Astrocyte of the cerebellum (primary cell): ENCODE data around the gene DIPK1A.

Source experiments
- DNase-seq: peaks from one replicate; pipeline ENCODE4 v3.0.0-alpha.2; 2011; ENCODE audit warnings: low read depth
- H3K4me3 ChIP-seq: 2 replicates; pipeline ENCODE4 v1.5.1; 2011; ENCODE audit warnings: mild to moderate bottlenecking, low read depth, low read length, moderate library complexity
- CTCF ChIP-seq: IDR thresholded peaks from 2 replicates; pipeline ENCODE4 v1.5.1; 2012; ENCODE audit warnings: low read length, low read depth, moderate library complexity, mild to moderate bottlenecking; ENCODE audit errors: missing control alignments
- in situ Hi-C: cut with HindIII; loops from 2 replicates; pipeline ENCODE4 v1.10.0; 2017; ENCODE audit warnings: low sequenced_read_pairs

DIPK1A gene

GRCh38 chr1:92877081-92877711 lies 84.1 kb downstream of the DIPK1A start:
- H3K4me3 ChIP-seq, result no peak overlapping the region
- in situ Hi-C loops, result no loop called here
- no peak for DNase-seq
- TF ChIP-seq CTCF, result no peak

GRCh38 chr1:92876351-92876750 lies 84.9 kb downstream of the DIPK1A start:
- no peak for TF ChIP-seq CTCF
- DNase-seq, result no peak
- H3K4me3 ChIP-seq, result no peak overlapping the region
- in situ Hi-C loops, result no loop called here

- DNase-seq, result no peak
- no peak overlapping the region for H3K4me3 ChIP-seq
- no peak for TF ChIP-seq CTCF
- in situ Hi-C loops, result loop anchor here (25.0 kb wide), 1 partner anchor 137 kb away; no protein-coding TSS in a partner anchor
Observed at GRCh38 chr1:92874987-92875386, 86.3 kb downstream of the DIPK1A start.

- in situ Hi-C loops, result loop anchor here (25.0 kb wide), 1 partner anchor 140 kb away; no protein-coding TSS in a partner anchor
- H3K4me3 ChIP-seq, result no peak overlapping the region
- TF ChIP-seq CTCF, result no peak
- peak; percentile 65 for DNase-seq
Observed at GRCh38 chr1:92872719-92873118, 88.5 kb downstream of the DIPK1A start.

- no peak for TF ChIP-seq CTCF
- DNase-seq, result no peak
- no peak overlapping the region for H3K4me3 ChIP-seq
- in situ Hi-C loops, result loop anchor here (25.0 kb wide), 1 partner anchor 142 kb away; no protein-coding TSS in a partner anchor
Observed at GRCh38 chr1:92870591-92870990, 90.7 kb downstream of the DIPK1A start.

GRCh38 chr1:92864131-92864530 lies 97.1 kb downstream of the DIPK1A start:
- in situ Hi-C loops, result loop anchor here (25.0 kb wide), 1 partner anchor 148 kb away; no protein-coding TSS in a partner anchor
- no peak for DNase-seq
- no peak overlapping the region for H3K4me3 ChIP-seq
- TF ChIP-seq CTCF, result no peak
